Measurements from ENCODE around the gene EXO1.
"Not testable (repeated sequence)": the region's sequence is repeated elsewhere in the genome, so short reads cannot be mapped to it uniquely, and the experiment has no call there.

EXO1 gene

DNA sequence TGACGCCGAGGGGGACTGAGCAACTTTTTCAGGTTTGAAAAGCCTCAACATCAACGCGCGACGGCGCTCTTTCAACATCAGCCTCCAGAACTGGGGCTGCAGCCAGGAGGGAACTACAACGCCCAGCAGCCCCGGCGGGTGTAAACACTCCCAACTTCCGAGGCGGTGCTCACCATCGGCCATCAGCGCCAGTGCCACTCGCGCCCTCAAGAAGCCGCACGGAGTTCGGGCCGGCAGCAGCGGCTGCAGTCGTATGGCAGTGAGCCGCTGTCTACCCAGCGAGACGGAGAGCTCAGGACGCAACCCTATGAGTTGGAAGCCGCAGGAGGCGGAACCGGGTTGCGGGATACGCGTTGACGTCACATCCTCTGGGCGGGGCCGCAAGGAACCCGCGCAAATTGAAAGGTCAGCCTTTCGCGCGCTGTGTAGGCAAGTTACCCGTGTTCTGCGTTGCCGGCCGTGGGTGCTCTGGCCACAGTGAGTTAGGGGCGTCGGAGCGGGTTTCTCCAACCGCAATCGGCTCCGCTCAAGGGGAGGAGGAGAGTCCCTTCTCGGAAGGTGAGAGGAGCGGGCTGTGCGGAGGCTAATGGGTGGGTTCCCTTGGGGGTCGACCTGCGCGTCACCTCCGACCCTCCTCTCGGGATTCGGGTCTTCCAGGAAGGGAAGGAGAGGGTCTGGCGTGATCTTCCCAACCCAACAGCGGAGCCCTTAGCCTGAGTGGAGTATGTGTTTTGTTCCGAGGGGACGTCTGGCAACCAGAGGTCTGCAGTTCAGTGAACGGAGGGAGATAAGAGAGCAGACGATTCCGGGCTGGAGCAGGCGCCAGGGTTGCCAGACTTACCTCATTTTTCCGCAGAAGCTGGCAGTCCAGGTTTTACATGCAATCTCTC lies at the start of gene EXO1:
Gene EXO1 (plus strand): TSS at position 409 of the 890 bp plus-strand sequence. CDS start 2,222 bp downstream, outside the sequence.
- peak; percentile 89 for DNase-seq

GRCh38 chr1:241799416-241799815 lies 48.6 kb upstream of the EXO1 start:
- DNase-seq, result no peak

GRCh38 chr1:241800640-241801039 lies 47.4 kb upstream of the EXO1 start:
- DNase-seq, result no peak

- no peak for DNase-seq
Observed at GRCh38 chr1:241802863-241803262, 45.1 kb upstream of the EXO1 start.

- DNase-seq, result not testable (repeated sequence)
Observed at GRCh38 chr1:241804706-241805105, 43.3 kb upstream of the EXO1 start.

GRCh38 chr1:241808265-241808664 lies 39.7 kb upstream of the EXO1 start:
- DNase-seq, result no peak

DNA sequence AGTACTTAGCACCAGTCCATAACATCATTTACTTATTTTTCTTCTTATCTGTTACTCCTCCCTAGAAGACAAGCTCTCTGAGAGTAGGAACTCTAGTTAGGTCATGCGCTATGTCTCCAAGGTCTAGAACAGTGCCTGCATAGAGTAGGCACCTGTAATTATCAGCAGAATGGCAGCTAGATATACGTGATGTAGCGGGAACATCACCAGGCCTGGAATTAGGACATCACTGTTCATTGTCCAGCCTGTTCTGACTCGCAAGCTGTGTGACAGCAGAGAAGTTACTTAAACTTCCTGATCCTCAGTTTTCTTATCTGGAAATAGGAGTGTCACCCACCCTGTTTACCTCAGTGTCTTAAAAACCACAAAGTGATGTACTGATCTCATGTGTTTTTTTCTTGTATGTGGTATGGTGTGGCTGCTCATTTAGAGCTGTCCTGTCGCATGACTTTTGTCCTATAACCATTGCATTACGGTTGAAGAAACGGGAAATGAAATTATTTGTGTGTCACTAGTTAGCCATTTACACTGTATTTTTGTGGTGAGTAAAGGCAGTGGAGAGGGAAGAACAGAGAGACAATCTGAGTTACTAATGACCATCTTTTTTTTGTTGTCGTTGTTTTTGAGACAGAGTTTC lies 37.1 kb upstream of the EXO1 start:
- no peak for DNase-seq

- DNase-seq, result no peak
Observed at GRCh38 chr1:241813768-241814320, 34.2 kb upstream of the EXO1 start.

DNA sequence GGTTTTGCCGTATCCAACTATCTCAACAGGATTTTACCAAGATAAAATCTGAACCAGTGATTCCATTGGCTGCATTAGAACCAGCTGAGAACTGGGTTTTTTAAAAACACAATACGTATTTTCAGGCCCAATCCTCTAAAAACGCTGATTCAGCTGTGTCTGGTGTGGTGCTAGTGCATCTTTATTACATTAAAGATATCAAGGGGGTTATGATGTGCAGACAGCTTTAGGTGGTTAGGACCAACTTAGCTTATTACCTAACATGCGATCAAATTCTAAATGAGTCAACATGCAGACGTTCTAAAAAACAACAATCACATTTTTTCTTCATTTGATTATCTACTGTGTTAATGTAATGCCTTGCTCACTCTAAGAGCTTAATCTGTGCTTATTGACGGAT lies 32.0 kb upstream of the EXO1 start:
- no peak for DNase-seq

DNA sequence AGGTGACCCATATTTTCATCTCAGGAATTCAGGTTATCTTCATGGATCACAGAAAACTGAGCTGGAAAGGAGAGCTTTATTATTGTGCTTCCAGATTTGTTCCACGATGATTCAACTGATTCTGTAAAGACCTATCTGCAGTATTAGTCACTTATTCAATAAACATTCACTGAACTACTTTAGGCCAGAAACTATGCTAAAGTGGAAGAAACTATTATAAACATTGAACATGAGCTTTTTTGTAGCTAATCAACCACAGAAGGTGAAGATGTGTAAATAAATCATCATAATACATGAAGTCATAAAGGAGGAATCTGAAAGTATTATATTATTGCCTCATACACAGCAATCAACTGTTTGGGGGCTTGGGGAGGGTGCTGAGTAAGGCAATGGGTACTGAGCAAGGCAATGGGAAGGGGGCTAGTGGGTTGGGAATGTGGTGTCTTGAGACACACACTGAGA lies 30.6 kb upstream of the EXO1 start:
- no peak for DNase-seq

DNA sequence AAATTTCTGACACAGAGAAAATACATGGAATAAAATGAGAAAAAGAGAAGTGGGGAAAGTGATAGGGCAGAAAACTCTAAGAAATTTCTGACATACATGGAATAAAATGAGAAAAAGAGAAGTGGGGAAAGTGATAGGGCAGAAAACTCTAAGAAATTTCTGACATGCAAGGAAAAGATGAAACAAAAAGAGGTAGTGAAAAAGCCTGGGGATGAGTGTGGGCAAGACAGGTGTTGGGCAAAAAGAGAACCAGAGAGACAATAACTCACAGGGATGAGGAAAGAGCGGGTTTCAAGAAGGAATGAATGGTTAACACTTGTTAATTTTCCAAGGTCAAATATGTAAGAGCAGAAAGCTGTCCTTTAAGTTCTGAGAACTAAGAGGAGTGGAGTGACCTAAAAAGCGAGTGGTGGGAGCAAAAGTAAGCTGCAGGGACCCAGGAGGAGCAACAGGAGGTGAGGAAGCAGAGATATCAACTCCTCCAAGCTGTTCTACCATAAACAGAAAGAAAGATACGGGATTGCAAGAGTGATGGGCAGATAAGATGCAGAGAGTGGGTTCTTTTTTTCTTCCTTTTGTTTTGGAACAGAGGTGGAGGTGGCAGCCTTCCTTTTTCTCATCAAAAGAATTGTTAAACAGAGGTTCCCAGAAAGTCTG lies 29.9 kb upstream of the EXO1 start:
- DNase-seq, result no peak

GRCh38 chr1:241819340-241819866 lies 28.6 kb upstream of the EXO1 start:
- no peak for DNase-seq

DNA sequence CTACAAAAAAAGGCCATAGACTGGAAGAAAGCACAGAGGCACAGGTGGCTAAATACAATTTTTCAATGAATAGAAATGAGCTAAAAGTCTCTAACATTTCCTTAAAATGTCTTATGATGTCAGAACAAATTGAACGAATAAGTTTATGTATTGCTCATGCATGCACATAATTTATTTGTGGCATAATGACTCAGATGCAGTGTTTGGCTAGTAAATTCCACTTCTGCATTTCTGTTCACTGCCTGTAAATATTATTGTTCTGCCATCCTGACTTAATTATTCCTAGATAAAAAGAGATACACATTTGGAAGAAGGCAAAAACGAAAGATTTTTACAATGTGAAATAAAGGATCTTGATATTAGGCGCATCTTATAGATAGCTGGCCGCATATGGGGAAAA lies 26.6 kb upstream of the EXO1 start:
- no peak for DNase-seq

DNA sequence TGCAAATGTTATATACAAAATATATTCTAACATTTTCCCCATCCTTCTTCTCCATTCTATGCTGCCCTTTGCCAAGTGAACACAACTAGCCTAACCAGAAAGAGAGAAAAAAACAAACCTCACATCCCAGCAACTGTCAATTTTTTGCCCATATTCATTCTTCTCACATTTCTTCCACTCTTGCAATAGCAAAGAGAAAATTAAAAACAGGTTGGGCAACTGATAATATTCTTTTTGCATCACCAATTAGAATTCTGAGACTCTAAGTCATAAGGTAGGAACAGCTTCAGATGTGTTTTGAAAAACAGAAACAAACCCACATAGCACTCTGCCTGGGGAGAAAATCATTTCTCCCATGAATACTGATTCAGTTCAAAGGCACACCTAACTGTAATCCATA lies 25.2 kb upstream of the EXO1 start:
- DNase-seq, result no peak

DNA sequence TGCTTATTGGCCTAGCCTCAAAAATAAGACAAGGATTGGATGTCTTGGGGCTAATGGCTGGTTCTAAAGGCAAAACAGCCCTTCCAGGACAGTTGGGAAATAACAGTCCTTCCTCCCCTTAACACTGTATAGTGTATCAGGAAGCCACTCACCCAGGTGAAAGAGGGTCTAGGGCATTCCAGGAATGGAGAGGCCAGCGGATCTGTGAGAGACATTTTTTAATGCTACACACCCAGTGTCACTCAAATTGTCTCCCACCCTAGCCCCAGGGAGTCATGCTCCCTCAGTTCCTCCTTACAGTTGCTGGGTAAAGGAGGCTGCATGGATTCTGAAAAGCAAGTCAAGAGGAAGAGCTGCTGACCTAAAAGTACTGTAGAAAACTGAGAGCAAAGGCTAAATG lies 24.1 kb upstream of the EXO1 start:
- DNase-seq, result no peak

DNA sequence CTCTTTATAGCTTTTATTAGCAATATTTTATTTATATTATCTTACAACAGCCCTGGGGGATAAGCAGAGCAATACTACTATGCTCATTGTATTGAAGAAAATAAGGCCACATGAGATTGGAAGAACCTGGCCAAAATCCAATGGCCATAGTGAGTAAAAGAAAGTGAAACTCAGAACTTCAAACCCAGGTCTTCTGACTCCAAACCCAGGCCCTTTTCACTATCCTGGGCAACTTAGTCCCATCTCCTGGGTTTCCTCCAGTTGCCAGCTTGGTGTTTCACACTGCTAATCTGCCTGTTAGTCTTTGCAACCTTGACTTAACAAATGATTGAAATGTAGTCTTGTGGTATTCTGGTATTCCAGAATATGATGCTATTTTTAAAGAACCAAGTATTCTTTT lies 22.4 kb upstream of the EXO1 start:
- DNase-seq, result no peak

DNA sequence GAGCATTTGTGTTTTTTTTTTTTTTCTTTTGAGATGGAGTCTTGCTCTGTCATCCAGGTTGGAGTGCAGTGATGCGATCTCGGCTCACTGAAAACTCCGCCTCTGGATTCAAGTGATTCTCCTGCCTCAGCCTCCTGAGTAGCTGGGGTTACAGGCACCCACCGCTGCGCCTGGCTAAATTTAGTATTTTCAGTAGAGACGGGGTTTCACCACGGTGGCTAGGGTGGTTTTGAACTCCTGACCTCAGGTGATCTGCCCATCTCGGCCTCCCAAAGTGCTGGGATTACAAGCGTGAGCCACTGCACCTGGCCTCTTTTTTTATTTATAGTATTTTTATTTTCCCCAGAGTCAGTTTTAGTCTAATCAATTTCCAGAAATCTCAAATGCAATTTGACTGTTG lies 21.4 kb upstream of the EXO1 start:
- not testable (repeated sequence) for DNase-seq

DNA sequence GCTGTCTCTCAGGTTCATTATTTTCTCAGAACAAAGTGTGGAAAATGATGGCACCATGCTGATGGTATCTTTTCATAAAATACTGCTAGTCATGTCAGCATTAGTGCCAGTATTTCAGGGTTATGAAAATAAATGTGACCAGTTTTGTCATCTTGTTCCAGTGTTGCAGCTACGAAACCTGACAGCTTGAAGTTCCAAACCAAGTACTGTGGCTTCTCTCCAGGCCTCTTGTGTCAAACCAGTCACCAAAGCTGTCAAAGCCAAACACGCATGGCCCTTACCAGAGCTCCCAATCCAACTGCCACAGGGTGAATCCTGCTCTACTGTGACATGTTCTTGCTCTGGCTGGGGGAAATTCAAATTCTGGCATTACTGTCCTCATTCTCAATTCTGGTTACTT lies 20.7 kb upstream of the EXO1 start:
- no peak for DNase-seq

- DNase-seq, result no peak
Observed at GRCh38 chr1:241828463-241829021, 19.5 kb upstream of the EXO1 start.

DNA sequence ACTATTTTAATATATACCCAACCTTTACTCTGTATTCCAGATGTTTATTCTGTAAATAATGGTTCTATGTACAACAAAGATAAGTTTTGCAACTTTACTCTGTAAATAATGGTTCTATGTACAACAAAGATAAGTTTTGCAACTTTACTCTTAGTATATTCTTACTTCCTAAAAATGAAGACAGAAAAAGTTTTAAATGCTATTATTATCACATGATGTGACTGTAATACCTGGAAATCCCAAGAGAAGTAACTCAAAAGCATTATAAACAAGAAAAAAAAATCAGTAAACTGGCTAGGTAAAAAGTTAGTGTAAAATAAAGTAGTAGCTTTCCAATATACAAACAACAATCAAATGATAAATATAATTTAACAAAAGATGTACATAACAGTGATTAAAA lies 18.5 kb upstream of the EXO1 start:
- DNase-seq, result no peak

- DNase-seq, result peak; percentile 27
Observed at GRCh38 chr1:241834733-241835377, 13.1 kb upstream of the EXO1 start.

DNA sequence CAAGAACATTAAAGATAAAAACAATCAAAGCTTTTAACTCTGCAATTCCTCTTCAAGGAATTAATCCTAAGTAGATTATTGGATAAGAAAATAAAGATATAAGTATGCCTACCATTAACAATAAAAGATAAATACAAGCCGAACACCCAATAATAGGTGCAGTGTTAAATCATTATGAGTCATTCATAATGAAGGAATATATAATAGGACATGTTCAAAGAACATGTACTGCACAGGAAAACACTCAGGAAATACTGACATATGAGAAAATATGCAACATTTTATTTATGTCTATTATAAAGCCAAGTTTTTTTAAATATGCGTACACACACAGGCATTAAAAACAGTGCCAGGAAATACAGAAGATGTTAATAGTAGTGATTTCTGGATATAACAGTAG lies 11.1 kb upstream of the EXO1 start:
- no peak for DNase-seq
